ENCODE measurements around the gene FYB2.

The FYB2 gene

DNA sequence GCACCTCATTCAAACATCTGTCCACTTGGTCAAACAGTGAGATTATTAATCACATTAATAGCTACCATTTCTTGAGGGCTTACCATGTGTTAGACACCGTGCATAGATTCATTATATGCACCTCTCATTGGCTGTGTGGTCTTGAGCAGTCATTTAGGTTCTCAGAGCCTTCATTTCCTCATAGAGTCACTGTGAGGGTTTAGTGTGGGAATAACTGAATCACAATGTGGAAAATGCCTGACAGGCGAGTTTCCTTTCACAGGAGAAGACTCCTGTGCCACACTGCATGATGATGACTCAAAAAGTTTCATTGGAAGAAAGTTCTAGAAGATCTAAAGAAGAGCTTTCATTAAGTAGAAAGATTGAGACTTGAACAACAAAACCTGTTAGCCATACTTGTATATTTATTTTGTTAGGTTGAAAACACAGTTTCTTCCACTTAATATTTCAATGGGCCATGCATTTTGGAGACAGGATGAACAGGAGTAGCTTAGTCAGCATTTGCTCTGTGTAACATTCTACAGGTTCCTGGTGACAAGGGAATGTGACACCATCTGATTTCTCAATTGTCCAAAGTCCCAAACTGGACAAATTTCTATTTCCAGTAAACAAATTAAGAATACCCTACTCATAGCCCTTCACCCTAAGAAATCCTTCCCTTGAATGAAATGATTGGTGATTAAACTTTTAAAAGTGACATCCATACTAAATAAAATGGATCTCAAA is 45.7 kb downstream of the FYB2 start:
- no peak for DNase-seq
- Histone ChIP-seq H3K36me3 (no peaks in the 10 kb centered on the region), H3K4me1 (no peaks in the 10 kb centered on the region), H3K27me3 (no peaks in the 10 kb centered on the region), H3K4me3 (no peak overlapping the region), H3K9me3 (no peaks in the 10 kb centered on the region), H3K27ac (no peak overlapping the region)
- TF ChIP-seq, protein P1, sequence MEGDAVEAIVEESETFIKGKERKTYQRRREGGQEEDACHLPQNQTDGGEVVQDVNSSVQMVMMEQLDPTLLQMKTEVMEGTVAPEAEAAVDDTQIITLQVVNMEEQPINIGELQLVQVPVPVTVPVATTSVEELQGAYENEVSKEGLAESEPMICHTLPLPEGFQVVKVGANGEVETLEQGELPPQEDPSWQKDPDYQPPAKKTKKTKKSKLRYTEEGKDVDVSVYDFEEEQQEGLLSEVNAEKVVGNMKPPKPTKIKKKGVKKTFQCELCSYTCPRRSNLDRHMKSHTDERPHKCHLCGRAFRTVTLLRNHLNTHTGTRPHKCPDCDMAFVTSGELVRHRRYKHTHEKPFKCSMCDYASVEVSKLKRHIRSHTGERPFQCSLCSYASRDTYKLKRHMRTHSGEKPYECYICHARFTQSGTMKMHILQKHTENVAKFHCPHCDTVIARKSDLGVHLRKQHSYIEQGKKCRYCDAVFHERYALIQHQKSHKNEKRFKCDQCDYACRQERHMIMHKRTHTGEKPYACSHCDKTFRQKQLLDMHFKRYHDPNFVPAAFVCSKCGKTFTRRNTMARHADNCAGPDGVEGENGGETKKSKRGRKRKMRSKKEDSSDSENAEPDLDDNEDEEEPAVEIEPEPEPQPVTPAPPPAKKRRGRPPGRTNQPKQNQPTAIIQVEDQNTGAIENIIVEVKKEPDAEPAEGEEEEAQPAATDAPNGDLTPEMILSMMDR (IDR thresholded peaks at IDR 0.05): no peak
- intact Hi-C loops (cut with DNase I; ENCODE audit: low total_unique reads): no loop called here

DNA sequence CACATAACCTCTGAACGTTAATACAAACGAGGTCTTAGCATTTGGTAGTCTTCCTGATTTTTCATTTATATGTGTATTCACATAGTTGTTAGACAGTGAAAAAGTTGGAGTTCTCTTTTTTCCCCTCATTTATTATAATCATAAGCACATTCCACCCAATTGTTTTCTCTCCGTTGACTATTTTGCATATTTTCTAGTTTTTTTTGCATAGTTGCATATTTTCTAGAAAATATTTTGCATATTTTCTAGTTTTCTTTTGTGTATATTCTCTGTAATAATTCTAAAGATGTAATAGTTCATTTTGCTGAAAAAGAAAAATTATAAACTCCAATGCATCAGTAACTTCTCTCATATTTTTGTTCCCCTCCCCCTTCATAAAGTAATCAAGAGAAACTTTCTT is 47.5 kb downstream of the FYB2 start:
- no peak for DNase-seq
- Histone ChIP-seq H3K36me3 (no peaks in the 10 kb centered on the region), H3K27ac (no peak overlapping the region), H3K4me1 (no peaks in the 10 kb centered on the region), H3K4me3 (no peak overlapping the region), H3K9me3 (no peaks in the 10 kb centered on the region), H3K27me3 (peaks cover 0 to 9% of the 10 kb centered on the region in 2 donors)
- TF ChIP-seq, protein P1 (IDR thresholded peaks at IDR 0.05): no peak
- intact Hi-C loops (cut with DNase I; ENCODE audit: low total_unique reads): no loop called here

DNA sequence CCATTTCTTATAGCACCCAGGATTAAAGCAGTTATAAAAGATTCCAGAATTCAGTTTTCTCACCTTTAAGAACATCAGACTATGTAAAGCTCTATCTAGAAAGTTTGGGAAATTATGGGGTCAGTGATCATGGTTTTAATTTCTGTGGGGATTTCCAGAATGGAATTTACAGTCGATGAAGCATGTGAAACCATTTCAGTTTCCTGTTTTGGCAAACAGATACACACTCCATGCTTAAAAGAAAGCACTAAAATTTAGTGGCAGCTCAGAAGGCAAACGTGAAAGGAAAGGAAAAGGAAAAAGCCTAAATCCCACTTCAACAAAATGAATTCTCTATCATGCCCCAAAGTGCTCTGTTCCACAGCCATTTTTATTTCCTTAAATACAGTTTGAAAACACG is 60.4 kb downstream of the FYB2 start:
- Histone ChIP-seq H3K36me3 (no peaks in the 10 kb centered on the region), H3K4me3 (no peak overlapping the region), H3K27me3 (no peaks in the 10 kb centered on the region), H3K9me3 (no peaks in the 10 kb centered on the region), H3K4me1 (no peaks in the 10 kb centered on the region), H3K27ac (no peak overlapping the region)
- TF ChIP-seq, protein P1 (IDR thresholded peaks at IDR 0.05): no peak
- no peak for DNase-seq
- intact Hi-C loops (cut with DNase I; ENCODE audit: low total_unique reads): no loop called here

DNA sequence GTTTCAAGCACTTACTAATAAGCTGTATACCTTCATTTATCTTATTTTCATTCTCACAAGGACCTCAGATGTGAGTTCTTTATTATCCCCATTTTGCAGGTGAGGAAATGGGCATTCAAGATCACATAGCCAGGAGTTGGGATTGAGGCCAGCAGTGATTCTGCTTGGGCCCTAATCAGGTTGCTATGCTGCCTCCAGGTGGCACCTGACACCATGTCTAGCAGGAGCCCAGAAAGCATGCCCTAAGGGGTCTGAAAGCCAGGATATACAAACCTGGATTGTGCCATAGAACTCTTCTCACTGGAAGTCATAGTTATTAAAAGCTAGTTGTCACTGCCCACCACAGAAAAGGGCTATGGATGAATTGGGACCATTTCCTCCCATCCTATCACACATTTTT is 61.1 kb downstream of the FYB2 start:
- Histone ChIP-seq H3K27me3 (no peaks in the 10 kb centered on the region), H3K27ac (no peak overlapping the region), H3K36me3 (no peaks in the 10 kb centered on the region), H3K4me3 (no peak overlapping the region), H3K9me3 (no peaks in the 10 kb centered on the region), H3K4me1 (no peaks in the 10 kb centered on the region)
- no peak for DNase-seq
- TF ChIP-seq, protein P1 (IDR thresholded peaks at IDR 0.05): no peak
- intact Hi-C loops (cut with DNase I; ENCODE audit: low total_unique reads): no loop called here

DNA sequence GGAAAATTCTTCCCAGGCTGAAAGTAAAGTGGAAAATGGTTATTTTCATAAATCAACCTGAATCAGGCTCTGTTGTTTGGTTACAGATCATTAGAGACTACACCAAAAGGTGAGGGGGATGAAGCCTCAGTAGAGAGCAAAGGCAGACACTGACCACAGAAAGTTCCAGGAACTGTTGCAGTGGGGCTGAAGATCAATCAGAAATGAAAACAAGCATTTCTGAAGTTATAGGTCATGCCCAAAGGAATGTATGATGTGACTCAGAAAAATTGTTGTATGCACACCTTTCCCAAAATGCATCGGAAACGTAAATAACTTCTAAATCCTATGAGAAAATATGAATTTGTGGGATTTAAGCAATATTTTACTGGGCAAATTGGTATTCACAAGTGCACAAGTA is 63.3 kb downstream of the FYB2 start:
- TF ChIP-seq, protein P1 (IDR thresholded peaks at IDR 0.05): no peak
- H3K4me1 ChIP-seq: no peaks in the 10 kb centered on the region
- H3K4me3 ChIP-seq: no peak overlapping the region
- no peaks in the 10 kb centered on the region for H3K9me3 ChIP-seq
- H3K36me3 ChIP-seq: no peaks in the 10 kb centered on the region
- intact Hi-C loops (cut with DNase I; ENCODE audit: low total_unique reads): no loop called here
- no peaks in the 10 kb centered on the region for H3K27me3 ChIP-seq
- no peak for DNase-seq
- H3K27ac ChIP-seq: no peak overlapping the region

All from tibial artery (tissue), 4 donors.